GM21737 (cell line): ENCODE results near the gene SETD1B.

Experiments
- ATAC-seq: cut with Tn5 transposase; IDR thresholded peaks from one replicate; pipeline ENCODE4 v1.9.1; 2021; ENCODE audit warnings: mild to moderate bottlenecking, moderate library complexity; ENCODE audit not compliant: unreplicated experiment

The SETD1B gene

GRCh38 chr12:121794534-121795033 is 9.2 kb upstream of the SETD1B start:
- no peak for ATAC-seq

GRCh38 chr12:121795034-121795968 is 8.5 kb upstream of the SETD1B start:
- ATAC-seq, result peak; percentile 16

- ATAC-seq, result no peak
Observed at GRCh38 chr12:121796855-121797751, 6.7 kb upstream of the SETD1B start.

GRCh38 chr12:121797937-121798786 is 5.6 kb upstream of the SETD1B start:
- no peak for ATAC-seq

- no peak for ATAC-seq
Observed at GRCh38 chr12:121798787-121799155, 5.0 kb upstream of the SETD1B start.

GRCh38 chr12:121799156-121799841 is 4.5 kb upstream of the SETD1B start:
- ATAC-seq, result no peak

- ATAC-seq, result no peak
Observed at GRCh38 chr12:121799842-121800693, 3.7 kb upstream of the SETD1B start.

- no peak for ATAC-seq
Observed at GRCh38 chr12:121800694-121801594, 2.9 kb upstream of the SETD1B start.

- ATAC-seq, result no peak
Observed at GRCh38 chr12:121801595-121802484, 2.0 kb upstream of the SETD1B start.

- no peak for ATAC-seq
Observed at GRCh38 chr12:121802485-121802842, 1.3 kb upstream of the SETD1B start.

- peak; percentile 41 for ATAC-seq
Observed at GRCh38 chr12:121802843-121803698, 738 bp upstream of the SETD1B start.

- no peak for ATAC-seq
Observed at GRCh38 chr12:121804417-121805111, 755 bp downstream of the SETD1B start.

- ATAC-seq, result no peak
Observed at GRCh38 chr12:121805171-121806008, 1.6 kb downstream of the SETD1B start.

- ATAC-seq, result no peak
Observed at GRCh38 chr12:121806009-121806545, 2.3 kb downstream of the SETD1B start.
